C4-2B (cell line): Measurements from ENCODE around the gene FBLN5.

ENCODE experiments used
- ZFX ChIP-seq: fragments of 450-650 bp; IDR thresholded peaks from 2 replicates; pipeline ENCODE4 v1.6.1; 2017
- TF ChIP-seq, protein P1 (sequence below): fragments of 450-650 bp; conservative IDR thresholded peaks from 2 replicates; pipeline ENCODE4 v1.5.1; 2017; ENCODE audit warnings: mild to moderate bottlenecking

DNA sequence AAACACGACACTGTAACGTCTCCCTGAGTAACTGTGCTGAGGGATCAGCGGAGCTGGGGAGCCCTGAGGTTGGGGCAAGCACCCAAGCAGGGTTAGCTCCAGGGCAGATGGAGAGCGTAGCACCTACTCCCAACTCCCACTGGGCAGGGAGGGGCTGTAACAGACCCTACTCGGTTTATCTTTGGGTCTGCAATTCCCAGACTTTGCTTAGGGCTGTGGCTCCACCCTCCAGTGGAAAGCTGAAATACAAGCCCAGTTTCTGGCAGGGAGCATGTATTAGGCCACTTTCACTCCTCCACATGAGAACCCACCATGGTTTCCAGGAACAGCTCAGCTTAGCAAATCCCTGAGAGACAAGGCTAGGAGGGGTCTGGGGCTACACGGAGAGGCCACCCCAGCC lies 62.8 kb downstream of the FBLN5 start:
- TF ChIP-seq, protein P1, sequence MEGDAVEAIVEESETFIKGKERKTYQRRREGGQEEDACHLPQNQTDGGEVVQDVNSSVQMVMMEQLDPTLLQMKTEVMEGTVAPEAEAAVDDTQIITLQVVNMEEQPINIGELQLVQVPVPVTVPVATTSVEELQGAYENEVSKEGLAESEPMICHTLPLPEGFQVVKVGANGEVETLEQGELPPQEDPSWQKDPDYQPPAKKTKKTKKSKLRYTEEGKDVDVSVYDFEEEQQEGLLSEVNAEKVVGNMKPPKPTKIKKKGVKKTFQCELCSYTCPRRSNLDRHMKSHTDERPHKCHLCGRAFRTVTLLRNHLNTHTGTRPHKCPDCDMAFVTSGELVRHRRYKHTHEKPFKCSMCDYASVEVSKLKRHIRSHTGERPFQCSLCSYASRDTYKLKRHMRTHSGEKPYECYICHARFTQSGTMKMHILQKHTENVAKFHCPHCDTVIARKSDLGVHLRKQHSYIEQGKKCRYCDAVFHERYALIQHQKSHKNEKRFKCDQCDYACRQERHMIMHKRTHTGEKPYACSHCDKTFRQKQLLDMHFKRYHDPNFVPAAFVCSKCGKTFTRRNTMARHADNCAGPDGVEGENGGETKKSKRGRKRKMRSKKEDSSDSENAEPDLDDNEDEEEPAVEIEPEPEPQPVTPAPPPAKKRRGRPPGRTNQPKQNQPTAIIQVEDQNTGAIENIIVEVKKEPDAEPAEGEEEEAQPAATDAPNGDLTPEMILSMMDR = no peak
- TF ChIP-seq ZFX = no peak
